ENCODE data around the gene CABS1. TPM values are rescaled to one million over a fixed set of nuclear protein-coding genes. Genes with fewer than 3 reads are reported as not detected.

The CABS1 gene
- total RNA-seq, 1 donor from 2014 or later = not detected

GRCh38 chr4:70371987-70372386 lies 37.2 kb downstream of the CABS1 start:
- intact Hi-C loops (cut with DNase I) = no loop called here
- DNase-seq (ENCODE audit: low spot score) (no peak), ATAC-seq (no peak)

DNA sequence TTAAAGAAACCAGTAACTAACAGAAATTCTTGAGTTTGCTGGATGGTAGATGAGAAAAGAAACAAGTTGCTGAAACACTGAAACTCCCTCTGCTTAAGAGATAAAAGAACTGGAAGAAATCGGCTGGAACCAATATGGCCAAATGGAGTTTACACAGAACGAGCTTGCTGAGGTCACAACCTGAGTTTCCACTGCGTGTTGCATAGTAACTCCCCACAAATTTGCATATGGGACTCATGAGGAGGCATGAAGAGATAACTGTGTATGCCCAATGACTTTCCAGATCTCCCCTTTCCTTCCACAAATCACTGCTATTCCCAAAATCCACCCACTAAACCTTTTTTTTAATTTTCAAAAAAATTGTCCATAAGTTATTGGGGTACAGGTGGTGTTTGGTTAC lies 38.0 kb downstream of the CABS1 start:
- ATAC-seq = no peak
- intact Hi-C loops (cut with DNase I) = no loop called here

GRCh38 chr4:70380578-70380977 lies 45.8 kb downstream of the CABS1 start:
- DNase-seq (ENCODE audit: low spot score) = no peak
- no peak for ATAC-seq
- intact Hi-C loops (cut with DNase I) = no loop called here

More for the DNA sequence above, 38.0 kb downstream of the CABS1 start:
- DNase-seq (ENCODE audit: low spot score) = no peak

DNA sequence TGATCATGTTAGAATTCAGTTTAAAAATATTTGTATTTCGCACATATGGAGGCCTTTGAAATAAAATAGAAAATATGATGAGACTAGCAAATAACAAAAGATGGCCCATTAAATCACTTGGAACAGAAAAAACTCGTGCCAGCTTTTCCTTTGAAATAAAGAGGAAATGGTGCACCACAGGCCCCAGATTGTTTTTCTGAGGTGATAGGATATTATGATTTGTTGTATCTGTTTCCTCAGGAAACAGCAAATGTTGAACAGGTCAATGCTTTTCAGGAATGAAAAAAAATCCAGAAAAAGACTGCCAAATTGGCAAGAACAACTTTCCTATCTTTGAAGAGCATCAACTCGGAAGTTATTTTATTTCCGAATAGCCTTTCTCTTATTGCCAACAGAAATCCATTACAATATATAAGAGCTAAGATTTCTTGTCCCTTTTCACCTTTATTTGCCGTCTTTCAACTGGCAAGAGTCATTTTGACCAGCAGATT lies 48.0 kb downstream of the CABS1 start, which contains the start of gene SMR3B:
Gene SMR3B, plus strand, starts transcription at position 441 of the 491 bp plus-strand sequence. CDS start 1,380 bp downstream, outside the sequence.
- intact Hi-C loops (cut with DNase I) = no loop called here
- DNase-seq (ENCODE audit: low spot score) (no peak), ATAC-seq (no peak)

Other genes with a start within 250 kb of the CABS1 start
- not detected for gene PRR27, start 180.7 kb upstream of the CABS1 start, total RNA-seq
- not detected for gene ODAM, start 139.3 kb upstream of the CABS1 start, total RNA-seq
- gene FDCSP, start 108.9 kb upstream of the CABS1 start, total RNA-seq = not detected
- not detected for gene CSN3, start 92.4 kb upstream of the CABS1 start, total RNA-seq
- gene SMR3A, start 25.8 kb downstream of the CABS1 start, total RNA-seq = not detected
- not detected for gene SMR3B, start 48.1 kb downstream of the CABS1 start, total RNA-seq
- gene OPRPN, start 63.0 kb downstream of the CABS1 start, total RNA-seq = not detected
- not detected for gene MUC7, start 137.2 kb downstream of the CABS1 start, total RNA-seq
- gene AMTN, start 183.6 kb downstream of the CABS1 start, total RNA-seq = not detected